HepG2 (cell line): ENCODE results near the gene STAT6. TPM values are rescaled to one million over a fixed set of nuclear protein-coding genes. Genes with fewer than 3 reads are reported as not detected.

ENCODE experiments used
- CEBPG ChIP-seq: IDR thresholded peaks from 2 replicates; pipeline ENCODE4 v1.6.1; 2016
- FOSL2 ChIP-seq: sonication (generic); formaldehyde crosslinking; IDR thresholded peaks from 2 replicates; pipeline ENCODE4 v1.4.0; 2020; ENCODE audit warnings: missing genetic modification reagents
- GTF3A ChIP-seq: sonication (generic); formaldehyde crosslinking; conservative IDR thresholded peaks from 2 replicates; pipeline ENCODE4 v1.4.0; 2020; ENCODE audit warnings: mild to moderate bottlenecking, missing genetic modification reagents
- MLX ChIP-seq: IDR thresholded peaks from 2 replicates; pipeline ENCODE4 v1.6.1; 2016
- NFYB ChIP-seq: sonication (generic); formaldehyde crosslinking; IDR thresholded peaks from 2 replicates; pipeline ENCODE4 v1.4.0; 2020; ENCODE audit warnings: missing genetic modification reagents
- NKX3-1 ChIP-seq: sonication (generic); formaldehyde crosslinking; IDR thresholded peaks from 2 replicates; pipeline ENCODE4 v1.5.0; 2020; ENCODE audit warnings: missing genetic modification reagents
- PHF20 ChIP-seq: sonication (generic); formaldehyde crosslinking; IDR thresholded peaks from 2 replicates; pipeline ENCODE4 v1.5.0; 2020; ENCODE audit warnings: mild to moderate bottlenecking, missing genetic modification reagents
- PHF5A ChIP-seq: IDR thresholded peaks from one replicate; pipeline ENCODE4 v1.6.1; 2018; ENCODE audit warnings: low read depth, missing genetic modification reagents; ENCODE audit not compliant: unreplicated experiment
- PLRG1 ChIP-seq: fragments of 450-650 bp; conservative IDR thresholded peaks from 2 replicates; pipeline ENCODE4 v1.6.1; 2016
- PTBP1 ChIP-seq: fragments of 200-400 bp; formaldehyde crosslinking; IDR thresholded peaks from 2 replicates; pipeline ENCODE4 v1.6.1; 2018; ENCODE audit warnings: low read length, low read depth; ENCODE audit not compliant: poor library complexity, severe bottlenecking
- RBFOX2 ChIP-seq: fragments of 200-400 bp; formaldehyde crosslinking; IDR thresholded peaks from 2 replicates; pipeline ENCODE4 v1.6.1; 2017; ENCODE audit warnings: low read depth, mild to moderate bottlenecking, low read length
- SALL2 ChIP-seq: sonication (generic); formaldehyde crosslinking; IDR thresholded peaks from 2 replicates; pipeline ENCODE4 v1.8.1; 2023; ENCODE audit warnings: mild to moderate bottlenecking, missing genetic modification reagents, inconsistent platforms
- SMAD1 ChIP-seq: sonication (generic); formaldehyde crosslinking; IDR thresholded peaks from 2 replicates; pipeline ENCODE4 v1.4.0; 2020; ENCODE audit warnings: missing genetic modification reagents, low read depth, mild to moderate bottlenecking, borderline replicate concordance
- SPEN ChIP-seq: sonication (generic); formaldehyde crosslinking; IDR thresholded peaks from 2 replicates; pipeline ENCODE4 v1.5.1; 2020; ENCODE audit warnings: low read depth, mild to moderate bottlenecking, missing genetic modification reagents
- SRY ChIP-seq: sonication (generic); formaldehyde crosslinking; IDR thresholded peaks from 2 replicates; pipeline ENCODE4 v1.8.0; 2022; ENCODE audit warnings: mild to moderate bottlenecking, missing genetic modification reagents
- ZBTB26 ChIP-seq: IDR thresholded peaks from 2 replicates; pipeline ENCODE4 v1.6.1; 2016; ENCODE audit warnings: missing compliant biosample characterization, missing genetic modification reagents, borderline replicate concordance
- ZBTB3 ChIP-seq: sonication (generic); formaldehyde crosslinking; IDR thresholded peaks from 2 replicates; pipeline ENCODE4 v1.4.0; 2020; ENCODE audit warnings: low read depth, mild to moderate bottlenecking, moderate library complexity, missing genetic modification reagents, borderline replicate concordance
- ZBTB38 ChIP-seq: sonication (generic); formaldehyde crosslinking; IDR thresholded peaks from 2 replicates; pipeline ENCODE4 v1.5.1; 2020; ENCODE audit warnings: mild to moderate bottlenecking, missing genetic modification reagents
- ZBTB8A ChIP-seq: sonication (generic); formaldehyde crosslinking; IDR thresholded peaks from 2 replicates; pipeline ENCODE4 v1.4.0; 2020; ENCODE audit warnings: mild to moderate bottlenecking, low read depth, missing genetic modification reagents, borderline replicate concordance
- ZC3H13 ChIP-seq: sonication (generic); formaldehyde crosslinking; IDR thresholded peaks from 2 replicates; pipeline ENCODE4 v1.8.1; 2023; ENCODE audit warnings: mild to moderate bottlenecking, missing genetic modification reagents, moderate library complexity
- ZMYM4 ChIP-seq: sonication (generic); formaldehyde crosslinking; IDR thresholded peaks from 2 replicates; pipeline ENCODE4 v1.8.1; 2023; ENCODE audit warnings: mild to moderate bottlenecking, missing genetic modification reagents
- ZNF136 ChIP-seq: sonication (generic); formaldehyde crosslinking; IDR thresholded peaks from 2 replicates; pipeline ENCODE4 v1.8.1; 2022; ENCODE audit warnings: low read depth, mild to moderate bottlenecking, moderate library complexity, missing genetic modification reagents
- ZNF3 ChIP-seq: IDR thresholded peaks from 2 replicates; pipeline ENCODE4 v1.7.0; 2017; ENCODE audit warnings: inconsistent platforms
- ZNF337 ChIP-seq: sonication (generic); formaldehyde crosslinking; IDR thresholded peaks from 2 replicates; pipeline ENCODE4 v1.5.1; 2020; ENCODE audit warnings: missing genetic modification reagents, low read depth, mild to moderate bottlenecking, borderline replicate concordance
- ZNF556 ChIP-seq: sonication (generic); formaldehyde crosslinking; IDR thresholded peaks from 2 replicates; pipeline ENCODE4 v1.4.0; 2020; ENCODE audit warnings: mild to moderate bottlenecking, missing genetic modification reagents, borderline replicate concordance
- ZNF674 ChIP-seq: sonication (generic); formaldehyde crosslinking; IDR thresholded peaks from 2 replicates; pipeline ENCODE4 v1.5.0; 2020; ENCODE audit warnings: low read depth, mild to moderate bottlenecking, missing genetic modification reagents
- ZNF790 ChIP-seq: sonication (generic); formaldehyde crosslinking; IDR thresholded peaks from 2 replicates; pipeline ENCODE4 v1.8.0; 2022; ENCODE audit warnings: missing genetic modification reagents, mild to moderate bottlenecking, borderline replicate concordance
- ZSCAN20 ChIP-seq: sonication (generic); formaldehyde crosslinking; IDR thresholded peaks from 2 replicates; pipeline ENCODE4 v1.4.0; 2020; ENCODE audit warnings: missing genetic modification reagents, mild to moderate bottlenecking, borderline replicate concordance
- polyA plus RNA-seq, 8 experiments: library from polyadenylated mRNA; depleted of rRNA in 3 of 8; stranded (reverse) in 7 of 8; unstranded in 1 of 8; fragments of >200 nt; fragmentation: Illumina TruSeq in 4 of 8; extraction: Trizol in 4 of 8; gene quantifications; 2 replicates each; pipeline versions ENCODE4 v1.2.1 to v1.2.3, GENCODE V29; 2011 to 2016; ENCODE audit warnings: low read depth in 4 of 8, missing spikeins in 1 of 8, mixed read lengths in 1 of 8; ENCODE audit not compliant: insufficient read depth in 1 of 8
- total RNA-seq, 5 experiments: library from RNA; depleted of rRNA; stranded (reverse); fragments of >200 nt; fragmentation: Illumina TruSeq; extraction: Trizol; gene quantifications; 2 replicates each; pipeline ENCODE4 v1.2.3, GENCODE V29; 2016; ENCODE audit warnings: low read depth in 1 of 5
- TF ChIP-seq, protein P1 (sequence below): sonication (generic); formaldehyde crosslinking; IDR thresholded peaks from 2 replicates; pipeline ENCODE4 v1.5.0; 2020; ENCODE audit warnings: mild to moderate bottlenecking, missing genetic modification reagents

The STAT6 gene
- total and polyA plus RNA-seq, 2 of the 13 experiments (the other 11 are each of a cell fraction or from before 2014, with no cell fraction given), result 28.0 to 62.2 TPM

DNA sequence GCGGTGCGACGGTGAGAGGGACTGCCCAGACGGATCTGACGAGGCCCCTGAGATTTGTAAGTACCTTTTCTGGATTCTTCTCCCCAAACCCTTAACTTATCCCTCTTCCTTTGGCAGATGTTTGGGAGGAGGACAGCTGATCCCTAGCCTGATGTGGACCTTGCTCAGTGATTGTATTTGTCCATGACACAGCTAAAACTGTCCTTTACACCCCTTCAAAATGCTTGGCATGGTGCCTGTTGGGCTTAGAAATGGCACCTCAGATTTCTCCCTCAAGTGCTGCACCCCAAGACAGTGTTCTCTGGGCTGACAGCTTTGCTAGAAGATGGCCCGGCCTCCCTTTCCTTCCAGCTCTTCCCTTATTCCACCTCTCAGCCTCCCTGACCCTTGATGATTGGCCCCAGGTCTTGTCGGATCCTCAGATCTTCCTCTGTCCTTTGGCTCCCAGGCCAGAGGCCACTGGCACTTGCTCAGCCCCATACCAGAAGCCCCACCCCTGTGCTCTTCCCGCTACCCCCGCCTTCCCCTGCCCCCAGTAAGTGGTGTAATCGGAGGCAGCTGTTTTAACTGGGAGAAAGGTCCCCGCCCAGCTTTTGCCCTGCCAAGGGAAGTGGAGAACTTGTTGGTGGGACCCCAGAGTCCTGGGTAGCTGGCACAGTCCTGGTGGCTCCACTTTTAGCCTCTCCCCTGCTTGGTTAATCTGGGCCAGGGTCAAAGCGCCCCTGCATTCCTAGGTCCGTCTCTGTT is 27.5 kb upstream of the STAT6 start (continued):
- TF ChIP-seq ZBTB26 (CRISPR knock-in tag) (no peak), GTF3A (CRISPR knock-in tag) (no peak), SPEN (CRISPR knock-in tag) (0 out of 2 replicates have a peak, but pooled peaks have one; percentile 37), RBFOX2 (no peak), ZNF337 (no peak), ZC3H13 (no peak), ZNF136 (CRISPR knock-in tag) (no peak), ZSCAN20 (CRISPR knock-in tag) (no peak), ZBTB38 (CRISPR knock-in tag) (no peak), PTBP1 (no peak), PLRG1 (no peak), NKX3-1 (CRISPR knock-in tag) (no peak), SRY (CRISPR knock-in tag) (no peak), ZNF556 (no peak; the same call in 1 of the 2 replicates), ZBTB3 (CRISPR knock-in tag) (no peak), ZNF674 (CRISPR knock-in tag) (no peak), SMAD1 (CRISPR knock-in tag) (no peak), ZBTB8A (CRISPR knock-in tag) (no peak), ZNF790 (CRISPR knock-in tag) (no peak), MLX (no peak), CEBPG (peak; percentile 53), PHF5A (CRISPR knock-in tag) (no peak), ZMYM4 (CRISPR knock-in tag) (no peak), ZNF3 (CRISPR knock-in tag) (no peak), NFYB (CRISPR knock-in tag) (no peak), SALL2 (CRISPR knock-in tag) (no peak), FOSL2 (CRISPR knock-in tag) (peak; percentile 40; the same call in 1 of the 2 replicates), PHF20 (CRISPR knock-in tag) (no peak)
- TF ChIP-seq, protein P1, sequence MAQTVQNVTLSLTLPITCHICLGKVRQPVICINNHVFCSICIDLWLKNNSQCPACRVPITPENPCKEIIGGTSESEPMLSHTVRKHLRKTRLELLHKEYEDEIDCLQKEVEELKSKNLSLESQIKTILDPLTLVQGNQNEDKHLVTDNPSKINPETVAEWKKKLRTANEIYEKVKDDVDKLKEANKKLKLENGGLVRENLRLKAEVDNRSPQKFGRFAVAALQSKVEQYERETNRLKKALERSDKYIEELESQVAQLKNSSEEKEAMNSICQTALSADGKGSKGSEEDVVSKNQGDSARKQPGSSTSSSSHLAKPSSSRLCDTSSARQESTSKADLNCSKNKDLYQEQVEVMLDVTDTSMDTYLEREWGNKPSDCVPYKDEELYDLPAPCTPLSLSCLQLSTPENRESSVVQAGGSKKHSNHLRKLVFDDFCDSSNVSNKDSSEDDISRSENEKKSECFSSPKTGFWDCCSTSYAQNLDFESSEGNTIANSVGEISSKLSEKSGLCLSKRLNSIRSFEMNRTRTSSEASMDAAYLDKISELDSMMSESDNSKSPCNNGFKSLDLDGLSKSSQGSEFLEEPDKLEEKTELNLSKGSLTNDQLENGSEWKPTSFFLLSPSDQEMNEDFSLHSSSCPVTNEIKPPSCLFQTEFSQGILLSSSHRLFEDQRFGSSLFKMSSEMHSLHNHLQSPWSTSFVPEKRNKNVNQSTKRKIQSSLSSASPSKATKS (CRISPR knock-in tag), result no peak
